DOHH2 (cell line): ENCODE data around the gene TFB2M.

ENCODE experiments used
- CTCF ChIP-seq: fragments of 200-600 bp; sonication (generic); IDR thresholded peaks from one replicate; pipeline ENCODE4 v1.5.1; 2014; ENCODE audit warnings: antibody characterized with exemption, mild to moderate bottlenecking, low read depth, low read length; ENCODE audit not compliant: poor library complexity, severe bottlenecking
- EZH2phosphoT487 ChIP-seq: fragments of 200-600 bp; sonication (generic); IDR thresholded peaks from 2 replicates; pipeline ENCODE4 v1.6.1; 2017; ENCODE audit warnings: borderline replicate concordance, mild to moderate bottlenecking, antibody characterized with exemption, low read length, moderate library complexity, mixed read lengths

GRCh38 chr1:246506674-246507481 lies 59.2 kb downstream of the TFB2M start, which contains the start of gene SMYD3:
- TF ChIP-seq CTCF (peak; percentile 15), EZH2phosphoT487 (no peak)
